HCT116 (cell line): ENCODE data around the gene EVL. TPM values are rescaled to one million over a fixed set of nuclear protein-coding genes. Genes with fewer than 3 reads are reported as not detected.

Experiments
- ATAC-seq: fragments of 200-7000 bp; cut with Tn5 transposase; 2 replicates; pipeline ENCODE4 v1.9.1; 2020; ENCODE audit warnings: mild to moderate bottlenecking, moderate library complexity
- BruUV-seq: library from RNA; stranded (reverse); fragments of 400-500 nt; replicated peaks from 2 replicates; lab custom pipeline; 2021; lab: Mats Ljungman, UMichigan
- CTCF ChIA-PET: fragments of 300-600 bp; sonication (Branson Sonifier 250); formaldehyde crosslinking; loops from one replicate; lab custom pipeline; 2021; ENCODE audit warnings: antibody characterized with exemption; lab: Charles Lee
- POLR2A ChIA-PET: fragments of 300-600, 350-600 bp; sonication (Branson Sonifier 250); formaldehyde crosslinking; loops from one replicate; lab custom pipeline; 2021; ENCODE audit warnings: antibody characterized with exemption; lab: Charles Lee
- RAD21 ChIA-PET, 2 experiments: fragments of 300-600 bp; sonication (Branson Sonifier 250); formaldehyde crosslinking; loops; one replicate each; lab custom pipeline; 2023; ENCODE audit warnings: low total read pairs in 2 of 2; ENCODE audit not compliant: uncharacterized antibody in 2 of 2, unreplicated experiment in 2 of 2, low non-redundant PET in 1 of 2; lab: Charles Lee
- DNase-seq: peaks from one replicate; pipeline ENCODE4 v3.0.0-alpha.2; 2010; ENCODE audit warnings: low read depth, low spot score
- H2AFZ ChIP-seq: fragments of 200-600 bp; shearing (Covaris generic), sonication (generic); 2 replicates; pipeline ENCODE4 v1.6.1; 2017; ENCODE audit warnings: low read depth, mixed run types, mixed read lengths, antibody characterized with exemption, low read length; ENCODE audit not compliant: poor library complexity, severe bottlenecking
- H3K27ac ChIP-seq: 2 replicates; pipeline ENCODE4 v1.5.1; 2012; ENCODE audit warnings: low read depth, low read length
- H3K27me3 ChIP-seq: fragments of 200-600 bp; sonication (generic); 2 replicates; pipeline ENCODE4 v1.6.1; 2016; ENCODE audit warnings: mixed run types, low read length, mixed read lengths; ENCODE audit not compliant: insufficient read depth
- H3K36me3 ChIP-seq, 2 experiments: fragments of 200-500 bp in 1 of 2; fragments of 200-600 bp in 1 of 2; sonication (Bioruptor generic) in 1 of 2; sonication (generic) in 1 of 2; 2 replicates each; pipeline versions ENCODE4 v1.5.1 to v1.6.1; 2014 to 2016; ENCODE audit warnings: low read length in 2 of 2, inconsistent platforms in 1 of 2, mixed read lengths in 1 of 2, mixed run types in 1 of 2; ENCODE audit not compliant: insufficient read depth in 2 of 2, control insufficient read depth in 1 of 2
- H3K4me1 ChIP-seq, 2 experiments: fragments of 200-600 bp in 1 of 2; sonication (generic) in 1 of 2; 2 replicates each; pipeline versions ENCODE4 v1.5.1 to v1.6.1; 2012 to 2017; ENCODE audit warnings: low read length in 2 of 2, inconsistent platforms in 1 of 2, mild to moderate bottlenecking in 1 of 2, mixed read lengths in 1 of 2, mixed run types in 1 of 2, moderate library complexity in 1 of 2; ENCODE audit not compliant: insufficient read depth in 2 of 2, control insufficient read depth in 1 of 2
- H3K4me2 ChIP-seq: fragments of 200-600 bp; sonication (generic); 2 replicates; pipeline ENCODE4 v1.6.1; 2017; ENCODE audit warnings: mixed run types, low read length, mixed read lengths
- H3K4me3 ChIP-seq, 2 experiments: fragments of 200-600 bp in 1 of 2; sonication (generic) in 1 of 2; replicated peaks in 1 of 2; 2 replicates each; pipeline ENCODE4 v1.5.1; 2011 to 2016; ENCODE audit warnings: low read length in 2 of 2, control low read depth in 1 of 2, low read depth in 1 of 2, mild to moderate bottlenecking in 1 of 2, mixed read lengths in 1 of 2, mixed run types in 1 of 2
- H3K79me2 ChIP-seq: fragments of 200-600 bp; sonication (generic); 2 replicates; pipeline ENCODE4 v1.6.1; 2017; ENCODE audit warnings: mild to moderate bottlenecking, mixed run types, low read length, moderate library complexity, mixed read lengths; ENCODE audit not compliant: insufficient read depth
- H3K9ac ChIP-seq: fragments of 200-600 bp; sonication (generic); 2 replicates; pipeline ENCODE4 v1.6.1; 2016; ENCODE audit warnings: low read length, mixed read lengths
- H3K9me2 ChIP-seq: fragments of 200-600 bp; sonication (generic), shearing (Covaris generic); 2 replicates; pipeline ENCODE4 v1.6.1; 2017; ENCODE audit warnings: mixed run types, mild to moderate bottlenecking, moderate library complexity; ENCODE audit not compliant: insufficient read depth
- H3K9me3 ChIP-seq, 2 experiments: fragments of 200-500 bp in 1 of 2; fragments of 200-600 bp in 1 of 2; sonication (Bioruptor generic) in 1 of 2; sonication (generic) in 1 of 2; 2 replicates each; pipeline ENCODE4 v1.6.1; 2014 to 2017; ENCODE audit warnings: low read length in 2 of 2, mixed read lengths in 2 of 2, inconsistent platforms in 1 of 2, low read depth in 1 of 2, mild to moderate bottlenecking in 1 of 2, mixed run types in 1 of 2, moderate library complexity in 1 of 2; ENCODE audit not compliant: control insufficient read depth in 1 of 2, insufficient read depth in 1 of 2
- H4K20me1 ChIP-seq: fragments of 200-600 bp; sonication (generic), shearing (Covaris generic); 2 replicates; pipeline ENCODE4 v1.6.1; 2017; ENCODE audit warnings: mixed run types, mild to moderate bottlenecking, moderate library complexity; ENCODE audit not compliant: insufficient read depth
- ATF3 ChIP-seq: IDR thresholded peaks from 2 replicates; pipeline ENCODE4 v1.6.1; 2012
- CBX3 ChIP-seq: IDR thresholded peaks from 2 replicates; pipeline ENCODE4 v1.6.1; 2012; ENCODE audit warnings: low read depth
- CEBPB ChIP-seq: IDR thresholded peaks from 2 replicates; pipeline ENCODE4 v1.6.1; 2012; ENCODE audit warnings: low read depth
- CTCF ChIP-seq, 3 experiments: fragments of 200-600 bp in 1 of 3; sonication (generic) in 1 of 3; IDR thresholded peaks in 2 of 3; conservative IDR thresholded peaks in 1 of 3; 2 replicates each; pipeline ENCODE4 v1.5.1; 2012 to 2017; ENCODE audit warnings: low read depth in 2 of 3, low read length in 2 of 3, antibody characterized with exemption in 1 of 3, borderline replicate concordance in 1 of 3, control low read depth in 1 of 3, mild to moderate bottlenecking in 1 of 3, mixed read lengths in 1 of 3, mixed run types in 1 of 3, moderate library complexity in 1 of 3; ENCODE audit not compliant: insufficient read depth in 1 of 3
- EGR1 ChIP-seq: IDR thresholded peaks from 2 replicates; pipeline ENCODE4 v1.6.1; 2012; ENCODE audit warnings: low read depth
- EZH2phosphoT487 ChIP-seq: fragments of 200-600 bp; IDR thresholded peaks from 2 replicates; pipeline ENCODE4 v1.6.1; 2018; ENCODE audit warnings: antibody characterized with exemption, borderline replicate concordance
- FOSL1 ChIP-seq: IDR thresholded peaks from 2 replicates; pipeline ENCODE4 v1.6.1; 2012; ENCODE audit warnings: low read depth
- JUND ChIP-seq: IDR thresholded peaks from 2 replicates; pipeline ENCODE4 v1.6.1; 2012
- MAX ChIP-seq: IDR thresholded peaks from 2 replicates; pipeline ENCODE4 v1.6.1; 2012
- POLR2AphosphoS5 ChIP-seq: IDR thresholded peaks from 2 replicates; pipeline ENCODE4 v1.6.1; 2011; ENCODE audit warnings: mild to moderate bottlenecking, low read depth, low read length, moderate library complexity
- RAD21 ChIP-seq: IDR thresholded peaks from 2 replicates; pipeline ENCODE4 v1.6.1; 2012; ENCODE audit warnings: low read depth, mild to moderate bottlenecking
- SIN3A ChIP-seq: IDR thresholded peaks from 2 replicates; pipeline ENCODE4 v1.6.1; 2012; ENCODE audit warnings: low read depth
- SRF ChIP-seq: IDR thresholded peaks from 2 replicates; pipeline ENCODE4 v1.6.1; 2012; ENCODE audit warnings: low read depth
- ZNF274 ChIP-seq: fragments of 200-500 bp; sonication (Bioruptor generic); IDR thresholded peaks from 2 replicates; pipeline ENCODE4 v1.6.1; 2014; ENCODE audit warnings: mild to moderate bottlenecking, low read depth, low read length, inconsistent platforms
- intact Hi-C: fragments of 100-400 bp; cut with micrococcal nuclease; formaldehyde crosslinking; loops from 2 replicates; pipeline ENCODE4 v1.10.0; 2022
- total RNA-seq: library from RNA; stranded (reverse); gene quantifications from one replicate; pipeline ENCODE4 v1.2.1, GENCODE V29; 2021; ENCODE audit not compliant: unreplicated experiment

EVL gene
- total RNA-seq, 1 experiment from 2014 or later, result 19.9 TPM

GRCh38 chr14:100148837-100149731 lies 83.9 kb downstream of the EVL start:
- H2AFZ ChIP-seq, result no peak overlapping the region
- intact Hi-C loops, result no loop called here
- H3K9me3 ChIP-seq, result peaks cover 0 to under 1% of the 10 kb centered on the region in 2 experiments; a peak in 1 of 4 replicates
- no peaks in the 10 kb centered on the region for H3K9me2 ChIP-seq
- RAD21 ChIA-PET, result no interaction called here
- no peaks in the 10 kb centered on the region; a peak in 1 of 4 replicates for H3K4me1 ChIP-seq
- H3K9ac ChIP-seq, result no peak overlapping the region
- no peaks in the 10 kb centered on the region for H4K20me1 ChIP-seq
- H3K79me2 ChIP-seq, result no peaks in the 10 kb centered on the region
- CTCF ChIA-PET, result no interaction called here
- no peak overlapping the region for H3K4me2 ChIP-seq
- DNase-seq (no peak), ATAC-seq (no peak)
- no TSS peak for BruUV-seq
- no peak for TF ChIP-seq FOSL1
- no peaks in the 10 kb centered on the region for H3K27me3 ChIP-seq
- no peaks in the 10 kb centered on the region for H3K36me3 ChIP-seq
- no peak overlapping the region for H3K27ac ChIP-seq
- POLR2A ChIA-PET, result no interaction called here
- no peak overlapping the region for H3K4me3 ChIP-seq

GRCh38 chr14:100149851-100150611 lies 84.8 kb downstream of the EVL start:
- H3K9me3 ChIP-seq, result peaks cover 8 to 9% of the 10 kb centered on the region in 2 experiments; a peak in 2 of 4 replicates
- ATAC-seq (no peak), DNase-seq (no peak)
- H3K4me2 ChIP-seq, result no peak overlapping the region
- BruUV-seq, result no TSS peak
- H3K4me1 ChIP-seq, result no peaks in the 10 kb centered on the region; a peak in 1 of 4 replicates
- no peaks in the 10 kb centered on the region for H3K9me2 ChIP-seq
- no peaks in the 10 kb centered on the region for H4K20me1 ChIP-seq
- no peaks in the 10 kb centered on the region for H3K27me3 ChIP-seq
- ChIA-PET CTCF (no interaction called here), RAD21 (no interaction called here), POLR2A (no interaction called here)
- no peaks in the 10 kb centered on the region for H3K79me2 ChIP-seq
- H3K27ac ChIP-seq, result no peak overlapping the region
- H3K4me3 ChIP-seq, result no peak overlapping the region
- no peak overlapping the region for H2AFZ ChIP-seq
- no peaks in the 10 kb centered on the region for H3K36me3 ChIP-seq
- intact Hi-C loops, result no loop called here
- H3K9ac ChIP-seq, result no peak overlapping the region
- no peak for TF ChIP-seq JUND
- no peak for TF ChIP-seq SIN3A
- TF ChIP-seq CTCF (IDR thresholded peaks at IDR 0.05 in 2 of 3, conservative IDR thresholded peaks at IDR 0.05 in 1 of 3; ENCODE audit: borderline replicate concordance in 1 of 3, insufficient read depth in 1 of 3, low read depth in 2 of 3, low read length in 2 of 3), result no peak
- TF ChIP-seq EGR1, result no peak
- no peak for TF ChIP-seq RAD21
- no peak for TF ChIP-seq CBX3
- TF ChIP-seq FOSL1, result no peak
- no peak for TF ChIP-seq ZNF274
- TF ChIP-seq MAX, result no peak
- no peak for TF ChIP-seq ATF3
- no peak for TF ChIP-seq CEBPB
- TF ChIP-seq SRF, result no peak
- TF ChIP-seq POLR2AphosphoS5, result no peak
- no peak for TF ChIP-seq EZH2phosphoT487
